HL-60 (cell line): ENCODE results near the gene MOB3A.
A peak's percentile ranks its signal among the peaks of the same experiment; 100 is the strongest.

Experiments
- DNase-seq, 2 experiments: peaks; one replicate each; pipeline ENCODE4 v3.0.0-alpha.2; 2010 to 2020; ENCODE audit warnings: low read depth in 1 of 2, low spot score in 1 of 2
- H3K27ac ChIP-seq: fragments of 250-450 bp; sonication (Bioruptor Pico); replicated peaks from 2 replicates; pipeline ENCODE4 v1.5.1; 2020; ENCODE audit warnings: mild to moderate bottlenecking, moderate library complexity
- H3K27me3 ChIP-seq: fragments of 250-450 bp; sonication (Bioruptor Pico); 2 replicates; pipeline ENCODE4 v1.5.1; 2021; ENCODE audit warnings: mild to moderate bottlenecking, moderate library complexity; ENCODE audit not compliant: insufficient read depth, poor library complexity, severe bottlenecking
- H3K4me3 ChIP-seq: replicated peaks from 2 replicates; pipeline ENCODE4 v1.5.1; 2011; ENCODE audit warnings: mild to moderate bottlenecking, control low read depth, low read length; ENCODE audit not compliant: insufficient read depth
- CTCF ChIP-seq: IDR thresholded peaks from one replicate; pipeline ENCODE4 v1.5.1; 2011; ENCODE audit warnings: low read length, control low read depth, inconsistent platforms; ENCODE audit not compliant: insufficient read depth
- GABPA ChIP-seq: IDR thresholded peaks from 2 replicates; pipeline ENCODE4 v1.6.1; 2012; ENCODE audit warnings: low read depth
- POLR2AphosphoS5 ChIP-seq: IDR thresholded peaks from 2 replicates; pipeline ENCODE4 v1.6.1; 2012; ENCODE audit warnings: low read depth
- REST ChIP-seq: IDR thresholded peaks from 2 replicates; pipeline ENCODE4 v1.6.1; 2012; ENCODE audit warnings: low read depth; ENCODE audit not compliant: insufficient replicate concordance
- SPI1 ChIP-seq: IDR thresholded peaks from 2 replicates; pipeline ENCODE4 v1.6.1; 2012; ENCODE audit warnings: low read depth, mild to moderate bottlenecking, borderline replicate concordance

MOB3A gene

GRCh38 chr19:2050991-2051772 is 44.9 kb downstream of the MOB3A start, which contains the start of gene MKNK2:
TSS of gene MKNK2 (minus strand) at chr19:2051244. CDS start at chr19:2050851, 393 bp downstream.
- peak; percentile 83 to 86 for DNase-seq
- Histone ChIP-seq H3K27ac (peak within 1 kb of the TSS; percentile 81), H3K4me3 (peak within 1 kb of the TSS; percentile 93), H3K27me3 (no peaks in the 10 kb centered on the region)
- no peak for TF ChIP-seq SPI1
- TF ChIP-seq POLR2AphosphoS5, result peak; percentile 94

GRCh38 chr19:2050349-2050990 is 45.7 kb downstream of the MOB3A start:
- Histone ChIP-seq H3K4me3 (peak overlapping the region; percentile 93), H3K27me3 (no peaks in the 10 kb centered on the region), H3K27ac (peak overlapping the region; percentile 81)
- TF ChIP-seq GABPA, result no peak
- TF ChIP-seq CTCF, result no peak
- TF ChIP-seq POLR2AphosphoS5, result no peak
- TF ChIP-seq SPI1, result no peak
- TF ChIP-seq REST, result no peak
- peak in 1 of 2 experiments; percentile 36 for DNase-seq

- H3K4me3 ChIP-seq, result peak overlapping the region; percentile 93
- TF ChIP-seq CTCF, result no peak
- no peak for TF ChIP-seq REST
- TF ChIP-seq SPI1, result peak; percentile 52; the same call in 1 of the 2 replicates
- TF ChIP-seq POLR2AphosphoS5, result peak; percentile 39; the same call in 1 of the 2 replicates
- no peaks in the 10 kb centered on the region for H3K27me3 ChIP-seq
- peak; percentile 93 to 96 for DNase-seq
- H3K27ac ChIP-seq, result peak overlapping the region; percentile 81
Measured at GRCh38 chr19:2049741-2050348, 46.3 kb downstream of the MOB3A start.
